ENCODE results near the gene CUX1.
A peak's percentile ranks its signal among the peaks of the same experiment; 100 is the strongest.
"Not testable (repeated sequence)": the region's sequence is repeated elsewhere in the genome, so short reads cannot be mapped to it uniquely, and the experiment has no call there.

The CUX1 gene

GRCh38 chr7:101918426-101918825 is 101.0 kb downstream of the CUX1 start:
- no peak overlapping the region for H3K4me3 ChIP-seq (ENCODE audit: control insufficient read depth, low read depth, low read length)
- TF ChIP-seq, protein P1, sequence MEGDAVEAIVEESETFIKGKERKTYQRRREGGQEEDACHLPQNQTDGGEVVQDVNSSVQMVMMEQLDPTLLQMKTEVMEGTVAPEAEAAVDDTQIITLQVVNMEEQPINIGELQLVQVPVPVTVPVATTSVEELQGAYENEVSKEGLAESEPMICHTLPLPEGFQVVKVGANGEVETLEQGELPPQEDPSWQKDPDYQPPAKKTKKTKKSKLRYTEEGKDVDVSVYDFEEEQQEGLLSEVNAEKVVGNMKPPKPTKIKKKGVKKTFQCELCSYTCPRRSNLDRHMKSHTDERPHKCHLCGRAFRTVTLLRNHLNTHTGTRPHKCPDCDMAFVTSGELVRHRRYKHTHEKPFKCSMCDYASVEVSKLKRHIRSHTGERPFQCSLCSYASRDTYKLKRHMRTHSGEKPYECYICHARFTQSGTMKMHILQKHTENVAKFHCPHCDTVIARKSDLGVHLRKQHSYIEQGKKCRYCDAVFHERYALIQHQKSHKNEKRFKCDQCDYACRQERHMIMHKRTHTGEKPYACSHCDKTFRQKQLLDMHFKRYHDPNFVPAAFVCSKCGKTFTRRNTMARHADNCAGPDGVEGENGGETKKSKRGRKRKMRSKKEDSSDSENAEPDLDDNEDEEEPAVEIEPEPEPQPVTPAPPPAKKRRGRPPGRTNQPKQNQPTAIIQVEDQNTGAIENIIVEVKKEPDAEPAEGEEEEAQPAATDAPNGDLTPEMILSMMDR (IDR thresholded peaks at IDR 0.05; ENCODE audit: control insufficient read depth, insufficient read depth, low read depth, low read length, missing control alignments) = no peak
- DNase-seq (ENCODE audit: low read depth) = no peak

GRCh38 chr7:101919363-101920115 is 102.1 kb downstream of the CUX1 start:
- TF ChIP-seq, protein P1 (IDR thresholded peaks at IDR 0.05; ENCODE audit: control insufficient read depth, insufficient read depth, low read depth, low read length, missing control alignments) = no peak
- DNase-seq (ENCODE audit: low read depth) = no peak
- H3K4me3 ChIP-seq (ENCODE audit: control insufficient read depth, low read depth, low read length) = no peak overlapping the region

- no peak overlapping the region for H3K4me3 ChIP-seq (ENCODE audit: control insufficient read depth, low read depth, low read length)
- DNase-seq (ENCODE audit: low read depth) = no peak
- TF ChIP-seq, protein P1 (IDR thresholded peaks at IDR 0.05; ENCODE audit: control insufficient read depth, insufficient read depth, low read depth, low read length, missing control alignments) = no peak
Measured at GRCh38 chr7:101921061-101921460, 103.6 kb downstream of the CUX1 start.

GRCh38 chr7:101921546-101922489 is 104.4 kb downstream of the CUX1 start:
- H3K4me3 ChIP-seq (ENCODE audit: control insufficient read depth, low read depth, low read length) = not testable (repeated sequence)
- peak; percentile 53 for DNase-seq (ENCODE audit: low read depth)

- TF ChIP-seq, protein P1 (IDR thresholded peaks at IDR 0.05; ENCODE audit: control insufficient read depth, insufficient read depth, low read depth, low read length, missing control alignments) = no peak
- H3K4me3 ChIP-seq (ENCODE audit: control insufficient read depth, low read depth, low read length) = no peak overlapping the region
- DNase-seq (ENCODE audit: low read depth) = no peak
Measured at GRCh38 chr7:101922631-101923601, 105.5 kb downstream of the CUX1 start.

GRCh38 chr7:101923602-101923985 is 106.2 kb downstream of the CUX1 start:
- H3K4me3 ChIP-seq (ENCODE audit: control insufficient read depth, low read depth, low read length) = no peak overlapping the region
- TF ChIP-seq, protein P1 (IDR thresholded peaks at IDR 0.05; ENCODE audit: control insufficient read depth, insufficient read depth, low read depth, low read length, missing control alignments) = no peak

More at GRCh38 chr7:101923602-101923985, 106.2 kb downstream of the CUX1 start:
- no peak for DNase-seq (ENCODE audit: low read depth)
